ENCODE measurements around the gene IL1RN. TPM values are rescaled to one million over a fixed set of nuclear protein-coding genes. Genes with fewer than 3 reads are reported as not detected.

The IL1RN gene
- total RNA-seq, 1 experiment from 2014 or later: not detected

DNA sequence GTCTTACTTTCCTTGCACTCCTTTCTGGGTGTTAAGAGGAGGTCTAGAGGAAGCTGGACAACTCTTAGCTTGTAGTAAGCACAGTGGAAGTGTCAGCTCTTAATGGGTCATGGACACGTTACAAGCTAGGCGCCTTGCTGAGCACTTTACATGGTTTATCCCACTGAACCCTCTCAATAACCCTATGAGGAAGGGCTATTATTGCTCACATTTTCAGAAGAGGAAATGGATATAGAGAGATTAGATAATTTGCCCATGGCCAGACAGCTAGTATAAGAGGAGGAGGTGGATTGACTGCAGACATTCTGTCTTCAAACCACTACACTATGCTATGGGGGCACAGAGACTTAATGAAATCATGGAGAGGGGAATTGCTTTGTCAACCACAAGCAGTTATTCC is 8.3 kb upstream of the IL1RN start:
- no peak for DNase-seq (ENCODE audit: low read depth, low spot score)
- POLR2A ChIA-PET: no interaction called here
- H3K4me1 ChIP-seq (ENCODE audit: control insufficient read depth, insufficient read depth, low read length): no peaks in the 10 kb centered on the region
- CTCF ChIA-PET: no interaction called here
- intact Hi-C loops (cut with micrococcal nuclease; ENCODE audit: unreplicated experiment) (no loop called here), in situ Hi-C loops (cut with HindIII; ENCODE audit: low pct_unique_long_range_greater_than_20kb, low sequenced_read_pairs) (no loop called here)
- ATAC-seq: no peak
- no peaks in the 10 kb centered on the region for H3K36me3 ChIP-seq (ENCODE audit: control insufficient read depth, insufficient read depth, low read length)
- no peaks in the 10 kb centered on the region for H3K9me3 ChIP-seq (ENCODE audit: control insufficient read depth, insufficient read depth, low read depth, low read length)
- TF ChIP-seq, protein P1, sequence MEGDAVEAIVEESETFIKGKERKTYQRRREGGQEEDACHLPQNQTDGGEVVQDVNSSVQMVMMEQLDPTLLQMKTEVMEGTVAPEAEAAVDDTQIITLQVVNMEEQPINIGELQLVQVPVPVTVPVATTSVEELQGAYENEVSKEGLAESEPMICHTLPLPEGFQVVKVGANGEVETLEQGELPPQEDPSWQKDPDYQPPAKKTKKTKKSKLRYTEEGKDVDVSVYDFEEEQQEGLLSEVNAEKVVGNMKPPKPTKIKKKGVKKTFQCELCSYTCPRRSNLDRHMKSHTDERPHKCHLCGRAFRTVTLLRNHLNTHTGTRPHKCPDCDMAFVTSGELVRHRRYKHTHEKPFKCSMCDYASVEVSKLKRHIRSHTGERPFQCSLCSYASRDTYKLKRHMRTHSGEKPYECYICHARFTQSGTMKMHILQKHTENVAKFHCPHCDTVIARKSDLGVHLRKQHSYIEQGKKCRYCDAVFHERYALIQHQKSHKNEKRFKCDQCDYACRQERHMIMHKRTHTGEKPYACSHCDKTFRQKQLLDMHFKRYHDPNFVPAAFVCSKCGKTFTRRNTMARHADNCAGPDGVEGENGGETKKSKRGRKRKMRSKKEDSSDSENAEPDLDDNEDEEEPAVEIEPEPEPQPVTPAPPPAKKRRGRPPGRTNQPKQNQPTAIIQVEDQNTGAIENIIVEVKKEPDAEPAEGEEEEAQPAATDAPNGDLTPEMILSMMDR (IDR thresholded peaks at IDR 0.05): no peak
- TF ChIP-seq REST (IDR thresholded peaks at IDR 0.05; ENCODE audit: insufficient read depth in 1 of 2, low read depth in 2 of 2, low read length in 1 of 2) (no peak), SIN3A (IDR thresholded peaks at IDR 0.05; ENCODE audit: borderline replicate concordance, insufficient read depth, low read depth, low read length) (no peak), TCF7L2 (IDR thresholded peaks at IDR 0.05; ENCODE audit: low read depth, low read length) (no peak), POLR2AphosphoS5 (IDR thresholded peaks at IDR 0.05; ENCODE audit: low read depth, low read length) (no peak)
- peaks cover 7% of the 10 kb centered on the region; the same call in 1 of the 2 replicates for H3K27me3 ChIP-seq (ENCODE audit: control insufficient read depth, insufficient read depth, low read length)
- no peak overlapping the region for H3K4me3 ChIP-seq (ENCODE audit: low read depth in 2 of 2, low read length in 2 of 2)
- BruUV-seq (replicated peaks): no TSS peak
- no peak overlapping the region for H3K27ac ChIP-seq (ENCODE audit: low read length)

DNA sequence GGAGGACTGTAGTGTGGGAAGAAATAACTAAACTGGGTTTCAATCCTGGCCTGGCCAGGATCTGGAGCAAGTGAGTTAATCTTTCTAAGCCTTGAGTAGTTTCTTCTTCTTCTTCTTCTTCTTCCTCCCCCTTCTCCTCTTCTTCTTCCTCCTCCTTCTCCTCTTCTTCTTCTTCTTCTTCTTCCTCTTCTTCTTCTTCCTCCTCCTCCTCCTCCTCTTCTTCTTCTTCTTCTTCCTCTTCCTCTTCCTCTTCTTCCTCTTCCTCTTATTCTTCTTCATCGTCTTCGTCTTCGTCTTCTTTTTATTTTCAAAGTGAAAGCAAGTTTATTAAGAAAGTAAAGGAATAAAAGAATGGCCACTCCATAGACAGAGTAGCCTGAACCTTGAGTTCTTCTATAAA is 6.5 kb upstream of the IL1RN start:
- Histone ChIP-seq H3K4me3 (ENCODE audit: low read depth in 2 of 2, low read length in 2 of 2) (no peak overlapping the region), H3K9me3 (ENCODE audit: control insufficient read depth, insufficient read depth, low read depth, low read length) (no peaks in the 10 kb centered on the region), H3K4me1 (ENCODE audit: control insufficient read depth, insufficient read depth, low read length) (no peaks in the 10 kb centered on the region), H3K36me3 (ENCODE audit: control insufficient read depth, insufficient read depth, low read length) (no peaks in the 10 kb centered on the region), H3K27ac (ENCODE audit: low read length) (no peak overlapping the region), H3K27me3 (ENCODE audit: control insufficient read depth, insufficient read depth, low read length) (peaks cover 11% of the 10 kb centered on the region; the same call in 1 of the 2 replicates)
- BruUV-seq (replicated peaks): no TSS peak
- DNase-seq (ENCODE audit: low read depth, low spot score) (no peak), ATAC-seq (no peak)
- CTCF ChIA-PET: no interaction called here
- intact Hi-C loops (cut with micrococcal nuclease; ENCODE audit: unreplicated experiment): no loop called here
- POLR2A ChIA-PET: no interaction called here
- no peak for TF ChIP-seq SIN3A (IDR thresholded peaks at IDR 0.05; ENCODE audit: borderline replicate concordance, insufficient read depth, low read depth, low read length)
- TF ChIP-seq, protein P1 (IDR thresholded peaks at IDR 0.05): no peak
- no peak for TF ChIP-seq REST (IDR thresholded peaks at IDR 0.05; ENCODE audit: insufficient read depth in 1 of 2, low read depth in 2 of 2, low read length in 1 of 2)
- no peak for TF ChIP-seq POLR2AphosphoS5 (IDR thresholded peaks at IDR 0.05; ENCODE audit: low read depth, low read length)
- no peak for TF ChIP-seq TCF7L2 (IDR thresholded peaks at IDR 0.05; ENCODE audit: low read depth, low read length)
- in situ Hi-C loops (cut with HindIII; ENCODE audit: low pct_unique_long_range_greater_than_20kb, low sequenced_read_pairs): no loop called here
